H9 (cell line): Measurements from ENCODE around the gene GPC6. TPM values are rescaled to one million over a fixed set of nuclear protein-coding genes. Genes with fewer than 3 reads are reported as not detected.

Source experiments
- DNase-seq: peaks from one replicate; pipeline ENCODE4 v3.0.0-alpha.2; 2017
- H2AFZ ChIP-seq: one replicate; pipeline ENCODE4 v1.6.1; 2013; ENCODE audit warnings: mild to moderate bottlenecking, low read length, control low read depth, moderate library complexity
- H2AK5ac ChIP-seq: 2 replicates; pipeline ENCODE4 v1.6.1; 2013; ENCODE audit warnings: low read length, control low read depth, mixed read lengths; ENCODE audit not compliant: insufficient read length
- H2BK120ac ChIP-seq: one replicate; pipeline ENCODE4 v1.6.1; 2013; ENCODE audit warnings: low read depth, mild to moderate bottlenecking, low read length, control low read depth, inconsistent platforms; ENCODE audit not compliant: poor library complexity, severe bottlenecking
- H2BK12ac ChIP-seq: 2 replicates; pipeline ENCODE4 v1.6.1; 2013; ENCODE audit warnings: low read length, control low read depth, mixed read lengths, low read depth; ENCODE audit not compliant: insufficient read length
- H2BK15ac ChIP-seq: 2 replicates; pipeline ENCODE4 v1.6.1; 2013; ENCODE audit warnings: low read depth, low read length, control low read depth
- H2BK20ac ChIP-seq: one replicate; pipeline ENCODE4 v1.6.1; 2013; ENCODE audit warnings: low read depth, mild to moderate bottlenecking, low read length, control low read depth, inconsistent platforms; ENCODE audit not compliant: poor library complexity, severe bottlenecking
- H2BK5ac ChIP-seq: 2 replicates; pipeline ENCODE4 v1.6.1; 2013; ENCODE audit warnings: low read length, control low read depth, mixed read lengths; ENCODE audit not compliant: insufficient read length
- H3K14ac ChIP-seq: 2 replicates; pipeline ENCODE4 v1.6.1; 2013; ENCODE audit warnings: low read length, control low read depth; ENCODE audit not compliant: insufficient read depth
- H3K18ac ChIP-seq: 2 replicates; pipeline ENCODE4 v1.6.1; 2013; ENCODE audit warnings: low read depth, mild to moderate bottlenecking, mixed read lengths, low read length, control low read depth; ENCODE audit not compliant: insufficient read length
- H3K23ac ChIP-seq: 2 replicates; pipeline ENCODE4 v1.6.1; 2013; ENCODE audit warnings: low read length, control low read depth, mixed read lengths, low read depth; ENCODE audit not compliant: insufficient read length
- H3K23me2 ChIP-seq: 2 replicates; pipeline ENCODE4 v1.6.1; 2013; ENCODE audit warnings: low read depth, mild to moderate bottlenecking, mixed read lengths, low read length, control low read depth; ENCODE audit not compliant: insufficient read length, poor library complexity, severe bottlenecking
- H3K27ac ChIP-seq: 2 replicates; pipeline ENCODE4 v1.5.1; 2013; ENCODE audit warnings: low read length, control low read depth, mixed read lengths, low read depth; ENCODE audit not compliant: insufficient read length
- H3K27me3 ChIP-seq: 2 replicates; pipeline ENCODE4 v1.6.1; 2013; ENCODE audit warnings: low read length, control low read depth, inconsistent platforms; ENCODE audit not compliant: insufficient read depth
- H3K4ac ChIP-seq: 2 replicates; pipeline ENCODE4 v1.6.1; 2013; ENCODE audit warnings: low read depth, mild to moderate bottlenecking, control low read depth, inconsistent platforms, low read length, moderate library complexity
- H3K4me1 ChIP-seq: 2 replicates; pipeline ENCODE4 v1.6.1; 2013; ENCODE audit warnings: low read length, control low read depth, inconsistent platforms; ENCODE audit not compliant: insufficient read depth
- H3K4me2 ChIP-seq: 2 replicates; pipeline ENCODE4 v1.6.1; 2013; ENCODE audit warnings: low read length, control low read depth, mixed read lengths; ENCODE audit not compliant: insufficient read length, insufficient read depth
- H3K56ac ChIP-seq: 2 replicates; pipeline ENCODE4 v1.6.1; 2013; ENCODE audit warnings: low read depth, mild to moderate bottlenecking, mixed read lengths, low read length, control low read depth; ENCODE audit not compliant: insufficient read length
- H3K79me1 ChIP-seq: 2 replicates; pipeline ENCODE4 v1.6.1; 2013; ENCODE audit warnings: low read depth, mild to moderate bottlenecking, moderate library complexity, low read length, control low read depth, inconsistent platforms; ENCODE audit not compliant: insufficient read depth, poor library complexity, severe bottlenecking
- H3K79me2 ChIP-seq: 2 replicates; pipeline ENCODE4 v1.6.1; 2013; ENCODE audit warnings: low read length, control low read depth, inconsistent platforms; ENCODE audit not compliant: insufficient read depth
- H3K9ac ChIP-seq: 2 replicates; pipeline ENCODE4 v1.6.1; 2013; ENCODE audit warnings: low read length, control low read depth, mixed read lengths; ENCODE audit not compliant: insufficient read length; ENCODE audit errors: extremely low read depth
- H3K9me3 ChIP-seq: one replicate; pipeline ENCODE4 v1.6.1; 2013; ENCODE audit warnings: low read depth, low read length, inconsistent platforms; ENCODE audit not compliant: control insufficient read depth
- H3T11ph ChIP-seq: one replicate; pipeline ENCODE4 v1.6.1; 2013; ENCODE audit warnings: mild to moderate bottlenecking, low read length, control low read depth, inconsistent platforms
- H4K20me1 ChIP-seq: one replicate; pipeline ENCODE4 v1.6.1; 2013; ENCODE audit not compliant: control insufficient read depth, insufficient read length, insufficient read depth
- H4K5ac ChIP-seq: 2 replicates; pipeline ENCODE4 v1.6.1; 2013; ENCODE audit warnings: low read depth, mild to moderate bottlenecking, mixed read lengths, low read length, control low read depth; ENCODE audit not compliant: insufficient read length
- H4K8ac ChIP-seq: replicated peaks from 2 replicates; pipeline ENCODE4 v1.6.1; 2013; ENCODE audit warnings: low read length, control low read depth, mixed read lengths, low read depth; ENCODE audit not compliant: insufficient read length
- H4K91ac ChIP-seq: 2 replicates; pipeline ENCODE4 v1.6.1; 2013; ENCODE audit warnings: low read depth, mild to moderate bottlenecking, moderate library complexity, mixed read lengths, low read length, control low read depth; ENCODE audit not compliant: insufficient read length
- H3K27ac Mint-ChIP-seq, 3 experiments: 2 replicates in 2 of 3; 3 replicates in 1 of 3; pipeline ENCODE4 v1.8.0; 2020 to 2021; ENCODE audit warnings: mixed read lengths in 3 of 3, mild to moderate bottlenecking in 1 of 3, moderate library complexity in 1 of 3
- H3K27me3 Mint-ChIP-seq: 2 replicates; pipeline ENCODE4 v1.8.0; 2021; ENCODE audit warnings: low read depth, mild to moderate bottlenecking, moderate library complexity, mixed read lengths
- H3K36me3 Mint-ChIP-seq, 3 experiments: 2 replicates in 2 of 3; 3 replicates in 1 of 3; pipeline ENCODE4 v1.8.0; 2020 to 2021; ENCODE audit warnings: low read depth in 3 of 3, mixed read lengths in 3 of 3; ENCODE audit not compliant: insufficient read depth in 1 of 3
- H3K4me1 Mint-ChIP-seq, 2 experiments: 2 replicates each; pipeline ENCODE4 v1.8.0; 2020; ENCODE audit warnings: mixed read lengths in 2 of 2
- H3K4me3 Mint-ChIP-seq, 2 experiments: 2 replicates in 1 of 2; 3 replicates in 1 of 2; pipeline ENCODE4 v1.8.0; 2020 to 2021; ENCODE audit warnings: mild to moderate bottlenecking in 2 of 2, mixed read lengths in 2 of 2, moderate library complexity in 1 of 2
- H3K9me3 Mint-ChIP-seq, 2 experiments: 2 replicates in 1 of 2; 3 replicates in 1 of 2; pipeline ENCODE4 v1.8.0; 2020; ENCODE audit warnings: mild to moderate bottlenecking in 2 of 2, mixed read lengths in 2 of 2, moderate library complexity in 1 of 2
- WGBS: extraction: QIAGEN DNeasy Blood & Tissue Kit; methylation state at CpG from one replicate; pipeline ENCODE4 v1.1.7; 2013; ENCODE audit warnings: missing lambda C conversion rate, low lambda C conversion rate, mixed read lengths; ENCODE audit not compliant: insufficient read length; ENCODE audit errors: extremely low coverage; 5-methylcytosine and 5-hydroxymethylcytosine counted together
- total RNA-seq: library from RNA; stranded (reverse); gene quantifications from 2 replicates; pipeline ENCODE4 v1.2.1, GENCODE V29; 2021
- TF ChIP-seq, protein P1 (sequence below): fragments of 200-600 bp; sonication (generic); conservative IDR thresholded peaks from 3 replicates; pipeline ENCODE4 v1.8.0; 2021; ENCODE audit warnings: antibody characterized with exemption, mild to moderate bottlenecking

Gene GPC6
- total RNA-seq, 1 experiment from 2014 or later, result 15.6 TPM

DNA sequence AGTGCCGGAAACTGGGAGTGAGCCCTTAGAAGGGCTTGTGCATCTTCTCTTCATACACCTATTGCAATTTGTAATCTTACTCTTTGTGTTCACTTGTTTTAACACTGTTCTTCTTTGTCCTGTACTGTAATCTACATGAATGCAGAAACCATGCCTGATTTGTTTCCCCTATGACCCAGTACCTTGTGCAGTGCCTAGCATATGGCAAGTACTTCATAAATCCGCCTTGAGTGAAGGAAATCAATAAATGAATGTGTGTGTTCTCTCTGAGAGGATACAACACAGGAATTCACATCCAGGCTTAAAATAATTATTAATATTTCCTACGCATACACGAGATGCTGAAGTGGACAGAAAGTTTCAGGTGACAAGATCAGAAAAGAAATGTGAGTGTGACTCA is 172.6 kb downstream of the GPC6 start:
- H3K23ac ChIP-seq, result no peak overlapping the region
- no peak for DNase-seq
- no peaks in the 10 kb centered on the region; the same call in 1 of the 2 replicates for H3K4me1 ChIP-seq
- H2BK120ac ChIP-seq, result no peak overlapping the region
- TF ChIP-seq, protein P1, sequence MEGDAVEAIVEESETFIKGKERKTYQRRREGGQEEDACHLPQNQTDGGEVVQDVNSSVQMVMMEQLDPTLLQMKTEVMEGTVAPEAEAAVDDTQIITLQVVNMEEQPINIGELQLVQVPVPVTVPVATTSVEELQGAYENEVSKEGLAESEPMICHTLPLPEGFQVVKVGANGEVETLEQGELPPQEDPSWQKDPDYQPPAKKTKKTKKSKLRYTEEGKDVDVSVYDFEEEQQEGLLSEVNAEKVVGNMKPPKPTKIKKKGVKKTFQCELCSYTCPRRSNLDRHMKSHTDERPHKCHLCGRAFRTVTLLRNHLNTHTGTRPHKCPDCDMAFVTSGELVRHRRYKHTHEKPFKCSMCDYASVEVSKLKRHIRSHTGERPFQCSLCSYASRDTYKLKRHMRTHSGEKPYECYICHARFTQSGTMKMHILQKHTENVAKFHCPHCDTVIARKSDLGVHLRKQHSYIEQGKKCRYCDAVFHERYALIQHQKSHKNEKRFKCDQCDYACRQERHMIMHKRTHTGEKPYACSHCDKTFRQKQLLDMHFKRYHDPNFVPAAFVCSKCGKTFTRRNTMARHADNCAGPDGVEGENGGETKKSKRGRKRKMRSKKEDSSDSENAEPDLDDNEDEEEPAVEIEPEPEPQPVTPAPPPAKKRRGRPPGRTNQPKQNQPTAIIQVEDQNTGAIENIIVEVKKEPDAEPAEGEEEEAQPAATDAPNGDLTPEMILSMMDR, result no peak
- Mint-ChIP-seq H3K4me1 (peaks cover 3 to 13% of the 10 kb centered on the region in 2 experiments; a peak in 2 of 4 replicates), H3K4me3 (no peak overlapping the region), H3K27me3 (no peaks in the 10 kb centered on the region), H3K27ac (no peak overlapping the region; a peak in 1 of 7 replicates), H3K36me3 (no peaks in the 10 kb centered on the region), H3K9me3 (no peaks in the 10 kb centered on the region)
- no peak overlapping the region for H2BK5ac ChIP-seq
- no CpG with 5 or more reads among the region's 4 CpGs for WGBS
- H4K5ac ChIP-seq, result no peak overlapping the region
- no peak overlapping the region for H2BK20ac ChIP-seq
- H4K20me1 ChIP-seq, result no peaks in the 10 kb centered on the region
- H3K4ac ChIP-seq, result no peak overlapping the region
- H3K56ac ChIP-seq, result no peak overlapping the region
- H2BK15ac ChIP-seq, result no peak overlapping the region
- no peaks in the 10 kb centered on the region for H3K27me3 ChIP-seq
- no peak overlapping the region for H4K8ac ChIP-seq
- 0 out of 2 replicates have a peak, but pooled peaks cover 2% of the 10 kb centered on the region for H3K79me2 ChIP-seq
- H2BK12ac ChIP-seq, result no peak overlapping the region
- no peak overlapping the region for H3K14ac ChIP-seq
- no peak overlapping the region for H3K27ac ChIP-seq
- H3K18ac ChIP-seq, result no peak overlapping the region
- H3K79me1 ChIP-seq, result no peaks in the 10 kb centered on the region
- H3K9ac ChIP-seq, result no peak overlapping the region
- H3K23me2 ChIP-seq, result no peaks in the 10 kb centered on the region
- no peak overlapping the region for H4K91ac ChIP-seq
- H3K4me2 ChIP-seq, result no peak overlapping the region
- H3K9me3 ChIP-seq, result no peaks in the 10 kb centered on the region
- H2AK5ac ChIP-seq, result no peak overlapping the region
- H2AFZ ChIP-seq, result no peak overlapping the region
- H3T11ph ChIP-seq, result no peak overlapping the region
